ENCODE measurements around the gene ISCU. TPM values are rescaled to one million over a fixed set of nuclear protein-coding genes. Genes with fewer than 3 reads are reported as not detected.

The ISCU gene
- total and polyA plus RNA-seq, 9 of the 15 experiments (the other 6 are each of a cell fraction or from before 2014, with no cell fraction given), result 15.9 to 92.5 (median 77.3) TPM

DNA sequence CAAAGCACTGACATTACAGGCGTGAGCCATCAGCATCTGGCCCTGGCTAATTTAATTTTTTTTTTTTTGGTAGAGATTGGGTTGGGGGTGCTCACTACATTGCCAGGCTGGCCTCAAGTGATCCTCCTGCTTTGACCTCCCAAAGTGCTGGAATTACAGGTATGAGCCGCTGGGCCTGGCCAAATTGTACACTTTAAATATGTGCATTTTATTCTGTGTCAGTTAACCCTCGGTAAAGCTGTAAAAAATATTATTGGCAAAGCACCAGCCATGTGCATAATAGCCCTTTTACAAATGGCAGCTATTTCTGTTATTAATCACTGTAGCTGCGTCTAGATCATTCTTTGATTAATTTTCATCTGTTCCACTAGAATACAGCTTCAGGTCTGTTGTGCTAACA, 23.5 kb downstream of the ISCU start (continued):
- TF ChIP-seq, protein P1, sequence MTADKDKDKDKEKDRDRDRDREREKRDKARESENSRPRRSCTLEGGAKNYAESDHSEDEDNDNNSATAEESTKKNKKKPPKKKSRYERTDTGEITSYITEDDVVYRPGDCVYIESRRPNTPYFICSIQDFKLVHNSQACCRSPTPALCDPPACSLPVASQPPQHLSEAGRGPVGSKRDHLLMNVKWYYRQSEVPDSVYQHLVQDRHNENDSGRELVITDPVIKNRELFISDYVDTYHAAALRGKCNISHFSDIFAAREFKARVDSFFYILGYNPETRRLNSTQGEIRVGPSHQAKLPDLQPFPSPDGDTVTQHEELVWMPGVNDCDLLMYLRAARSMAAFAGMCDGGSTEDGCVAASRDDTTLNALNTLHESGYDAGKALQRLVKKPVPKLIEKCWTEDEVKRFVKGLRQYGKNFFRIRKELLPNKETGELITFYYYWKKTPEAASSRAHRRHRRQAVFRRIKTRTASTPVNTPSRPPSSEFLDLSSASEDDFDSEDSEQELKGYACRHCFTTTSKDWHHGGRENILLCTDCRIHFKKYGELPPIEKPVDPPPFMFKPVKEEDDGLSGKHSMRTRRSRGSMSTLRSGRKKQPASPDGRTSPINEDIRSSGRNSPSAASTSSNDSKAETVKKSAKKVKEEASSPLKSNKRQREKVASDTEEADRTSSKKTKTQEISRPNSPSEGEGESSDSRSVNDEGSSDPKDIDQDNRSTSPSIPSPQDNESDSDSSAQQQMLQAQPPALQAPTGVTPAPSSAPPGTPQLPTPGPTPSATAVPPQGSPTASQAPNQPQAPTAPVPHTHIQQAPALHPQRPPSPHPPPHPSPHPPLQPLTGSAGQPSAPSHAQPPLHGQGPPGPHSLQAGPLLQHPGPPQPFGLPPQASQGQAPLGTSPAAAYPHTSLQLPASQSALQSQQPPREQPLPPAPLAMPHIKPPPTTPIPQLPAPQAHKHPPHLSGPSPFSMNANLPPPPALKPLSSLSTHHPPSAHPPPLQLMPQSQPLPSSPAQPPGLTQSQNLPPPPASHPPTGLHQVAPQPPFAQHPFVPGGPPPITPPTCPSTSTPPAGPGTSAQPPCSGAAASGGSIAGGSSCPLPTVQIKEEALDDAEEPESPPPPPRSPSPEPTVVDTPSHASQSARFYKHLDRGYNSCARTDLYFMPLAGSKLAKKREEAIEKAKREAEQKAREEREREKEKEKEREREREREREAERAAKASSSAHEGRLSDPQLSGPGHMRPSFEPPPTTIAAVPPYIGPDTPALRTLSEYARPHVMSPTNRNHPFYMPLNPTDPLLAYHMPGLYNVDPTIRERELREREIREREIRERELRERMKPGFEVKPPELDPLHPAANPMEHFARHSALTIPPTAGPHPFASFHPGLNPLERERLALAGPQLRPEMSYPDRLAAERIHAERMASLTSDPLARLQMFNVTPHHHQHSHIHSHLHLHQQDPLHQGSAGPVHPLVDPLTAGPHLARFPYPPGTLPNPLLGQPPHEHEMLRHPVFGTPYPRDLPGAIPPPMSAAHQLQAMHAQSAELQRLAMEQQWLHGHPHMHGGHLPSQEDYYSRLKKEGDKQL (CRISPR knock-in tag; IDR thresholded peaks at IDR 0.05; ENCODE audit: borderline replicate concordance), result no peak
- TF ChIP-seq ZNF589 (CRISPR knock-in tag; IDR thresholded peaks at IDR 0.05; ENCODE audit: low read depth), result no peak
- no peak for TF ChIP-seq DPF2 (IDR thresholded peaks at IDR 0.05)
- TF ChIP-seq, protein P2, sequence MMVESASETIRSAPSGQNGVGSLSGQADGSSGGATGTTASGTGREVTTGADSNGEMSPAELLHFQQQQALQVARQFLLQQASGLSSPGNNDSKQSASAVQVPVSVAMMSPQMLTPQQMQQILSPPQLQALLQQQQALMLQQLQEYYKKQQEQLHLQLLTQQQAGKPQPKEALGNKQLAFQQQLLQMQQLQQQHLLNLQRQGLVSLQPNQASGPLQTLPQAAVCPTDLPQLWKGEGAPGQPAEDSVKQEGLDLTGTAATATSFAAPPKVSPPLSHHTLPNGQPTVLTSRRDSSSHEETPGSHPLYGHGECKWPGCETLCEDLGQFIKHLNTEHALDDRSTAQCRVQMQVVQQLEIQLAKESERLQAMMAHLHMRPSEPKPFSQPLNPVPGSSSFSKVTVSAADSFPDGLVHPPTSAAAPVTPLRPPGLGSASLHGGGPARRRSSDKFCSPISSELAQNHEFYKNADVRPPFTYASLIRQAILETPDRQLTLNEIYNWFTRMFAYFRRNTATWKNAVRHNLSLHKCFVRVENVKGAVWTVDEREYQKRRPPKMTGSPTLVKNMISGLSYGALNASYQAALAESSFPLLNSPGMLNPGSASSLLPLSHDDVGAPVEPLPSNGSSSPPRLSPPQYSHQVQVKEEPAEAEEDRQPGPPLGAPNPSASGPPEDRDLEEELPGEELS (CRISPR knock-in tag; IDR thresholded peaks at IDR 0.05; ENCODE audit: borderline replicate concordance), result no peak
- TF ChIP-seq, protein P3, sequence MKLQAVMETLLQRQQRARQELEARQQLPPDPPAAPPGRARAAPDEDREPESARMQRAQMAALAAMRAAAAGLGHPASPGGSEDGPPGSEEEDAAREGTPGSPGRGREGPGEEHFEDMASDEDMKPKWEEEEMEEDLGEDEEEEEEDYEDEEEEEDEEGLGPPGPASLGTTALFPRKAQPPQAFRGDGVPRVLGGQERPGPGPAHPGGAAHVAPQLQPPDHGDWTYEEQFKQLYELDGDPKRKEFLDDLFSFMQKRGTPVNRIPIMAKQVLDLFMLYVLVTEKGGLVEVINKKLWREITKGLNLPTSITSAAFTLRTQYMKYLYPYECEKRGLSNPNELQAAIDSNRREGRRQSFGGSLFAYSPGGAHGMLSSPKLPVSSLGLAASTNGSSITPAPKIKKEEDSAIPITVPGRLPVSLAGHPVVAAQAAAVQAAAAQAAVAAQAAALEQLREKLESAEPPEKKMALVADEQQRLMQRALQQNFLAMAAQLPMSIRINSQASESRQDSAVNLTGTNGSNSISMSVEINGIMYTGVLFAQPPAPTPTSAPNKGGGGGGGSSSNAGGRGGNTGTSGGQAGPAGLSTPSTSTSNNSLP (IDR thresholded peaks at IDR 0.05; ENCODE audit: borderline replicate concordance, low read depth, low read length), result no peak
- no peak for TF ChIP-seq DNMT1 (IDR thresholded peaks at IDR 0.05)
- TF ChIP-seq BACH1 (tag; IDR thresholded peaks at IDR 0.05), result no peak
- TF ChIP-seq SIRT6 (IDR thresholded peaks at IDR 0.05; ENCODE audit: low read depth, low read length), result no peak
- TF ChIP-seq SIN3A (IDR thresholded peaks at IDR 0.05; ENCODE audit: borderline replicate concordance in 2 of 2, control insufficient read depth in 1 of 2, low read depth in 2 of 2, low read length in 2 of 2), result no peak
